NOMO-1 (cell line): Measurements from ENCODE around the gene GAS6.
"Not testable (repeated sequence)": the region's sequence is repeated elsewhere in the genome, so short reads cannot be mapped to it uniquely, and the experiment has no call there.

ENCODE experiments used
- DNase-seq, 2 experiments: peaks; one replicate each; lab custom pipeline; 2025; ENCODE audit not compliant: unreplicated experiment in 2 of 2; lab: John Stamatoyannopoulos, UW

Gene GAS6

GRCh38 chr13:113796964-113797676 lies 66.8 kb downstream of the GAS6 start:
- no peak for DNase-seq

GRCh38 chr13:113796211-113796963 lies 67.5 kb downstream of the GAS6 start:
- no peak for DNase-seq

- DNase-seq = not testable (repeated sequence)
These were observed 68.5 kb downstream of the GAS6 start for GRCh38 chr13:113795362-113795761.

- DNase-seq = no peak
These were observed 69.1 kb downstream of the GAS6 start for GRCh38 chr13:113794764-113795173.

- DNase-seq = no peak
These were observed 69.8 kb downstream of the GAS6 start for GRCh38 chr13:113794086-113794485.

GRCh38 chr13:113793718-113794085 lies 70.2 kb downstream of the GAS6 start:
- no peak for DNase-seq

GRCh38 chr13:113792886-113793717 lies 70.8 kb downstream of the GAS6 start:
- no peak for DNase-seq

GRCh38 chr13:113792236-113792770 lies 71.6 kb downstream of the GAS6 start:
- DNase-seq = no peak

GRCh38 chr13:113791761-113792160 lies 72.1 kb downstream of the GAS6 start:
- DNase-seq = no peak

GRCh38 chr13:113791226-113791625 lies 72.7 kb downstream of the GAS6 start:
- no peak for DNase-seq

GRCh38 chr13:113789931-113790330 lies 73.9 kb downstream of the GAS6 start:
- not testable (repeated sequence) for DNase-seq

- no peak for DNase-seq
These were observed 74.7 kb downstream of the GAS6 start for GRCh38 chr13:113789167-113789566.

- DNase-seq = no peak
These were observed 75.3 kb downstream of the GAS6 start for GRCh38 chr13:113788413-113789135.

GRCh38 chr13:113787694-113788093 lies 76.2 kb downstream of the GAS6 start:
- no peak for DNase-seq

- no peak for DNase-seq
These were observed 77.5 kb downstream of the GAS6 start for GRCh38 chr13:113786262-113786841.

- DNase-seq = no peak
These were observed 78.5 kb downstream of the GAS6 start for GRCh38 chr13:113785051-113786010.

GRCh38 chr13:113784645-113785024 lies 79.2 kb downstream of the GAS6 start:
- no peak for DNase-seq

GRCh38 chr13:113783966-113784644 lies 79.8 kb downstream of the GAS6 start:
- no peak for DNase-seq
